ENCODE results near the gene FMOD. TPM values are rescaled to one million over a fixed set of nuclear protein-coding genes. Genes with fewer than 3 reads are reported as not detected.

FMOD gene
- polyA plus RNA-seq, 3 donors, result not detected

- WGBS (ENCODE audit: insufficient coverage), result 20% methylated on average over 1 of the region's 6 CpGs
Measured at GRCh38 chr1:203395751-203396150, 44.8 kb upstream of the FMOD start.

GRCh38 chr1:203390298-203390697 lies 39.4 kb upstream of the FMOD start:
- no peaks in the 10 kb centered on the region for H3K9me3 ChIP-seq (replicated peaks in 1 of 2; ENCODE audit: control insufficient read depth in 1 of 2, insufficient read depth in 1 of 2, low read length in 2 of 2)
- 0% methylated on average over 1 of the region's 2 CpGs for WGBS (ENCODE audit: insufficient coverage)
- H3K27ac Mint-ChIP-seq, result no peak overlapping the region
- intact Hi-C loops (cut with micrococcal nuclease), result no loop called here
- H4K20me1 ChIP-seq (ENCODE audit: insufficient read depth, low read length), result no peaks in the 10 kb centered on the region
- no peak overlapping the region for H3K27ac ChIP-seq (ENCODE audit: low read depth in 1 of 2, low read length in 2 of 2)
- peaks cover 0 to 5% (median 3%) of the 10 kb centered on the region in 7 donors for H3K9me3 Mint-ChIP-seq
- H3K27me3 ChIP-seq (ENCODE audit: control insufficient read depth in 2 of 2, insufficient read depth in 2 of 2, low read length in 2 of 2), result peaks cover 2 to 7% of the 10 kb centered on the region in 2 donors
- no peak overlapping the region for H3K9ac ChIP-seq (ENCODE audit: insufficient read depth, low read length, poor library complexity, severe bottlenecking)
- TF ChIP-seq CTCF (IDR thresholded peaks at IDR 0.05), result no peak
- peak overlapping the region; percentile 39 for H3K4me2 ChIP-seq (replicated peaks; ENCODE audit: extremely low read depth, low read length, poor library complexity, severe bottlenecking)
- peak overlapping the region in 1 of 2 donors; percentile 66 for H3K4me3 Mint-ChIP-seq
- peak overlapping the region in 1 of 3 experiments; percentile 32 for H3K4me3 ChIP-seq (replicated peaks in 1 of 3; ENCODE audit: low read depth in 2 of 3, low read length in 3 of 3)
- H3K79me2 ChIP-seq (ENCODE audit: insufficient read depth, low read length), result no peaks in the 10 kb centered on the region
- DNase-seq, result peak in 2 of 3 donors; percentile 58 to 60
- peaks cover 6 to 15% (median 13%) of the 10 kb centered on the region in 3 donors for H3K27me3 Mint-ChIP-seq (ENCODE audit: low read depth in 3 of 3)
- no peak overlapping the region for H2AFZ ChIP-seq (ENCODE audit: insufficient read depth, low read depth, low read length, poor library complexity, severe bottlenecking)
- H3K36me3 ChIP-seq (replicated peaks in 1 of 2; ENCODE audit: control insufficient read depth in 1 of 2, insufficient read depth in 2 of 2, low read length in 2 of 2), result no peaks in the 10 kb centered on the region
- H3K4me1 Mint-ChIP-seq, result peaks cover 16% of the 10 kb centered on the region
- no peaks in the 10 kb centered on the region for H3K36me3 Mint-ChIP-seq
- peaks cover 13 to 16% of the 10 kb centered on the region in 2 donors for H3K4me1 ChIP-seq (ENCODE audit: control insufficient read depth in 1 of 2, insufficient read depth in 2 of 2, low read length in 2 of 2)

More at GRCh38 chr1:203395751-203396150, 44.8 kb upstream of the FMOD start:
- H3K4me1 Mint-ChIP-seq, result peaks cover 9% of the 10 kb centered on the region
- Histone ChIP-seq H3K79me2 (ENCODE audit: insufficient read depth, low read length) (no peaks in the 10 kb centered on the region), H3K36me3 (replicated peaks in 1 of 2; ENCODE audit: control insufficient read depth in 1 of 2, insufficient read depth in 2 of 2, low read length in 2 of 2) (no peaks in the 10 kb centered on the region), H3K27ac (ENCODE audit: low read depth in 1 of 2, low read length in 2 of 2) (no peak overlapping the region), H3K9ac (ENCODE audit: insufficient read depth, low read length, poor library complexity, severe bottlenecking) (no peak overlapping the region), H3K4me1 (ENCODE audit: control insufficient read depth in 1 of 2, insufficient read depth in 2 of 2, low read length in 2 of 2) (peaks cover 3 to 5% of the 10 kb centered on the region in 2 donors), H3K9me3 (replicated peaks in 1 of 2; ENCODE audit: control insufficient read depth in 1 of 2, insufficient read depth in 1 of 2, low read length in 2 of 2) (no peaks in the 10 kb centered on the region), H2AFZ (ENCODE audit: insufficient read depth, low read depth, low read length, poor library complexity, severe bottlenecking) (no peak overlapping the region), H3K4me2 (replicated peaks; ENCODE audit: extremely low read depth, low read length, poor library complexity, severe bottlenecking) (no peak overlapping the region), H3K27me3 (ENCODE audit: control insufficient read depth in 2 of 2, insufficient read depth in 2 of 2, low read length in 2 of 2) (peaks cover 0 to 10% of the 10 kb centered on the region in 2 donors), H3K4me3 (replicated peaks in 1 of 3; ENCODE audit: low read depth in 2 of 3, low read length in 3 of 3) (no peak overlapping the region), H4K20me1 (ENCODE audit: insufficient read depth, low read length) (no peaks in the 10 kb centered on the region)
- intact Hi-C loops (cut with micrococcal nuclease), result loop anchor here in 1 of 2 donors (5.0 kb wide), 1 partner anchor 37 kb away; no protein-coding TSS in a partner anchor
- H3K4me3 Mint-ChIP-seq, result peak overlapping the region in 1 of 2 donors; percentile 67
- no peak for DNase-seq
- H3K27ac Mint-ChIP-seq, result no peak overlapping the region
- TF ChIP-seq CTCF (IDR thresholded peaks at IDR 0.05), result peak; percentile 13
- no peaks in the 10 kb centered on the region for H3K36me3 Mint-ChIP-seq
- H3K9me3 Mint-ChIP-seq, result peaks cover 0 to 7% (median 3%) of the 10 kb centered on the region in 7 donors
- H3K27me3 Mint-ChIP-seq (ENCODE audit: low read depth in 3 of 3), result peaks cover 14 to 16% (median 16%) of the 10 kb centered on the region in 3 donors

Measured in CD14-positive monocyte (primary cell).